HepG2 (cell line): ENCODE results near the gene CACNA1F. TPM values are rescaled to one million over a fixed set of nuclear protein-coding genes. Genes with fewer than 3 reads are reported as not detected.
A peak's percentile ranks its signal among the peaks of the same experiment; 100 is the strongest.

Source experiments
- ATM ChIP-seq: fragments of 450-650 bp; IDR thresholded peaks from 2 replicates; pipeline ENCODE4 v1.7.1; 2017; ENCODE audit warnings: mild to moderate bottlenecking, borderline replicate concordance
- ERF ChIP-seq: IDR thresholded peaks from 2 replicates; pipeline ENCODE4 v1.6.1; 2018; ENCODE audit warnings: missing biosample characterization, missing genetic modification reagents
- MBD4 ChIP-seq: IDR thresholded peaks from 2 replicates; pipeline ENCODE4 v1.6.1; 2012; ENCODE audit warnings: low read length, inconsistent platforms, borderline replicate concordance
- RBFOX2 ChIP-seq: fragments of 200-400 bp; formaldehyde crosslinking; IDR thresholded peaks from 2 replicates; pipeline ENCODE4 v1.6.1; 2017; ENCODE audit warnings: low read depth, mild to moderate bottlenecking, low read length
- SMAD9 ChIP-seq: sonication (generic); formaldehyde crosslinking; IDR thresholded peaks from 2 replicates; pipeline ENCODE4 v1.5.1; 2020; ENCODE audit warnings: mild to moderate bottlenecking, missing genetic modification reagents
- TEAD3 ChIP-seq: optimal IDR thresholded peaks from 2 replicates; pipeline ENCODE3; 2016; ENCODE audit warnings: borderline replicate concordance
- TOE1 ChIP-seq: sonication (generic); formaldehyde crosslinking; IDR thresholded peaks from 2 replicates; pipeline ENCODE4 v1.4.0; 2020; ENCODE audit warnings: mild to moderate bottlenecking, missing genetic modification reagents
- ZBTB8A ChIP-seq: sonication (generic); formaldehyde crosslinking; IDR thresholded peaks from 2 replicates; pipeline ENCODE4 v1.4.0; 2020; ENCODE audit warnings: mild to moderate bottlenecking, low read depth, missing genetic modification reagents, borderline replicate concordance
- ZNF577 ChIP-seq: sonication (generic); formaldehyde crosslinking; IDR thresholded peaks from 2 replicates; pipeline ENCODE4 v1.4.0; 2020; ENCODE audit warnings: mild to moderate bottlenecking, low read depth, missing genetic modification reagents, borderline replicate concordance
- ZSCAN29 ChIP-seq: sonication (generic); formaldehyde crosslinking; conservative IDR thresholded peaks from 2 replicates; pipeline ENCODE4 v1.4.0; 2020; ENCODE audit warnings: mild to moderate bottlenecking, missing genetic modification reagents
- polyA plus RNA-seq, 8 experiments: library from polyadenylated mRNA; depleted of rRNA in 3 of 8; stranded (reverse) in 7 of 8; unstranded in 1 of 8; fragments of >200 nt; fragmentation: Illumina TruSeq in 4 of 8; extraction: Trizol in 4 of 8; gene quantifications; 2 replicates each; pipeline versions ENCODE4 v1.2.1 to v1.2.3, GENCODE V29; 2011 to 2016; ENCODE audit warnings: low read depth in 4 of 8, missing spikeins in 1 of 8, mixed read lengths in 1 of 8; ENCODE audit not compliant: insufficient read depth in 1 of 8
- total RNA-seq, 5 experiments: library from RNA; depleted of rRNA; stranded (reverse); fragments of >200 nt; fragmentation: Illumina TruSeq; extraction: Trizol; gene quantifications; 2 replicates each; pipeline ENCODE4 v1.2.3, GENCODE V29; 2016; ENCODE audit warnings: low read depth in 1 of 5
- TF ChIP-seq, protein P1 (sequence below): sonication (generic); formaldehyde crosslinking; IDR thresholded peaks from 2 replicates; pipeline ENCODE4 v1.4.0; 2020; ENCODE audit warnings: mild to moderate bottlenecking, missing genetic modification reagents
- TF ChIP-seq, protein P2 (sequence below), 2 experiments: sonication (generic) in 1 of 2; formaldehyde crosslinking in 1 of 2; IDR thresholded peaks; 2 replicates each; pipeline versions ENCODE4 v1.5.1 to v1.6.1; 2011 to 2020; ENCODE audit warnings: borderline replicate concordance in 1 of 2, low read depth in 1 of 2, low read length in 1 of 2, mild to moderate bottlenecking in 1 of 2, missing genetic modification reagents in 1 of 2, moderate library complexity in 1 of 2
- TF ChIP-seq, protein P3 (sequence below): sonication (generic); formaldehyde crosslinking; conservative IDR thresholded peaks from 2 replicates; pipeline ENCODE4 v1.8.0; 2022; ENCODE audit warnings: low read depth, missing genetic modification reagents

Gene CACNA1F
- total and polyA plus RNA-seq, 2 of the 13 experiments (the other 11 are each of a cell fraction or from before 2014, with no cell fraction given) = 0.03 TPM; not detected in 1

DNA sequence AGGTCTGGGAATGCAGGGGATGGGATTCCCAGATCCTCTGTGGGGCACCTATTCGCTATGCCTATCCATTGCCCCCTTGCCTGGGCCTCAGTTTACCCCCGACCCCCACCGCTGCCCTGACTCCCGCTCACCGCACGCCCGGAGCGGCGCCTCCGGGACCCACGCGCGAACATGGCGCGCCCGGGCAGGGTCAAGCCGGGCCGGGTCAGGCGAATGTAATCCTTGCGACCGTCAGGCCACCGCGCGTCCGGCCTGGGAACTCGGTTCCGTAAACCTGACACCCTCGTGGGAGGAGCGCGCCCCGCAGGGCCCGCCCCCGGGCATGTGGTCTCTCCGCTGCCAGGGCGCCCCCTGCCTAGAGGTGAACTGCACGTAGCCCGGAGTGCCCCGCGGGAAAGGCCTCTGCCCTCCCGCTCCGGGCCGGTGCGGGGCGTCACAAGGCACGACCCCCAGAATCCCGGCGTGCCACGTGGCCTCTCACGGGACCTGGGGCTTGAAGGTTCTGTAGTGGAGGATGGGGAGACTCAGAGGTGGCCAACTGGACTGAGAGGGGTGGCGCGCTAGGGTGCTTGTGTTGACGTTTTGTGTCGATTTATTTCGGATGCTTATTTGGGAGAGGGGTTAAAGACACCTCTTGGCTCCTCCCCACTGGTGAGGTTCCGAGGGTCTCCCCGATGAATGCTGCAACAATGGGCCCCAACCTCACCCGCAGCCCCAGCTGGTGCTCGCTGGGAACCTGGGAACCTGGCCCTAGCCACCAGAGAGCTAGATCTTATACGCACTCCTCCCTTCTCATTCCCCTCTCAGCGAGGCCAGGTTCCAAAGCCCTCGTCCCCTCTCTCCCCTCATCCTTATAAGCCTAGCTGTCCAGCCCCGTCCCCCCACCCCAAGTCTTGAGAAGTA is 46.8 kb downstream of the CACNA1F start, which contains the start of gene PRICKLE3 (continued):
- TF ChIP-seq, protein P1, sequence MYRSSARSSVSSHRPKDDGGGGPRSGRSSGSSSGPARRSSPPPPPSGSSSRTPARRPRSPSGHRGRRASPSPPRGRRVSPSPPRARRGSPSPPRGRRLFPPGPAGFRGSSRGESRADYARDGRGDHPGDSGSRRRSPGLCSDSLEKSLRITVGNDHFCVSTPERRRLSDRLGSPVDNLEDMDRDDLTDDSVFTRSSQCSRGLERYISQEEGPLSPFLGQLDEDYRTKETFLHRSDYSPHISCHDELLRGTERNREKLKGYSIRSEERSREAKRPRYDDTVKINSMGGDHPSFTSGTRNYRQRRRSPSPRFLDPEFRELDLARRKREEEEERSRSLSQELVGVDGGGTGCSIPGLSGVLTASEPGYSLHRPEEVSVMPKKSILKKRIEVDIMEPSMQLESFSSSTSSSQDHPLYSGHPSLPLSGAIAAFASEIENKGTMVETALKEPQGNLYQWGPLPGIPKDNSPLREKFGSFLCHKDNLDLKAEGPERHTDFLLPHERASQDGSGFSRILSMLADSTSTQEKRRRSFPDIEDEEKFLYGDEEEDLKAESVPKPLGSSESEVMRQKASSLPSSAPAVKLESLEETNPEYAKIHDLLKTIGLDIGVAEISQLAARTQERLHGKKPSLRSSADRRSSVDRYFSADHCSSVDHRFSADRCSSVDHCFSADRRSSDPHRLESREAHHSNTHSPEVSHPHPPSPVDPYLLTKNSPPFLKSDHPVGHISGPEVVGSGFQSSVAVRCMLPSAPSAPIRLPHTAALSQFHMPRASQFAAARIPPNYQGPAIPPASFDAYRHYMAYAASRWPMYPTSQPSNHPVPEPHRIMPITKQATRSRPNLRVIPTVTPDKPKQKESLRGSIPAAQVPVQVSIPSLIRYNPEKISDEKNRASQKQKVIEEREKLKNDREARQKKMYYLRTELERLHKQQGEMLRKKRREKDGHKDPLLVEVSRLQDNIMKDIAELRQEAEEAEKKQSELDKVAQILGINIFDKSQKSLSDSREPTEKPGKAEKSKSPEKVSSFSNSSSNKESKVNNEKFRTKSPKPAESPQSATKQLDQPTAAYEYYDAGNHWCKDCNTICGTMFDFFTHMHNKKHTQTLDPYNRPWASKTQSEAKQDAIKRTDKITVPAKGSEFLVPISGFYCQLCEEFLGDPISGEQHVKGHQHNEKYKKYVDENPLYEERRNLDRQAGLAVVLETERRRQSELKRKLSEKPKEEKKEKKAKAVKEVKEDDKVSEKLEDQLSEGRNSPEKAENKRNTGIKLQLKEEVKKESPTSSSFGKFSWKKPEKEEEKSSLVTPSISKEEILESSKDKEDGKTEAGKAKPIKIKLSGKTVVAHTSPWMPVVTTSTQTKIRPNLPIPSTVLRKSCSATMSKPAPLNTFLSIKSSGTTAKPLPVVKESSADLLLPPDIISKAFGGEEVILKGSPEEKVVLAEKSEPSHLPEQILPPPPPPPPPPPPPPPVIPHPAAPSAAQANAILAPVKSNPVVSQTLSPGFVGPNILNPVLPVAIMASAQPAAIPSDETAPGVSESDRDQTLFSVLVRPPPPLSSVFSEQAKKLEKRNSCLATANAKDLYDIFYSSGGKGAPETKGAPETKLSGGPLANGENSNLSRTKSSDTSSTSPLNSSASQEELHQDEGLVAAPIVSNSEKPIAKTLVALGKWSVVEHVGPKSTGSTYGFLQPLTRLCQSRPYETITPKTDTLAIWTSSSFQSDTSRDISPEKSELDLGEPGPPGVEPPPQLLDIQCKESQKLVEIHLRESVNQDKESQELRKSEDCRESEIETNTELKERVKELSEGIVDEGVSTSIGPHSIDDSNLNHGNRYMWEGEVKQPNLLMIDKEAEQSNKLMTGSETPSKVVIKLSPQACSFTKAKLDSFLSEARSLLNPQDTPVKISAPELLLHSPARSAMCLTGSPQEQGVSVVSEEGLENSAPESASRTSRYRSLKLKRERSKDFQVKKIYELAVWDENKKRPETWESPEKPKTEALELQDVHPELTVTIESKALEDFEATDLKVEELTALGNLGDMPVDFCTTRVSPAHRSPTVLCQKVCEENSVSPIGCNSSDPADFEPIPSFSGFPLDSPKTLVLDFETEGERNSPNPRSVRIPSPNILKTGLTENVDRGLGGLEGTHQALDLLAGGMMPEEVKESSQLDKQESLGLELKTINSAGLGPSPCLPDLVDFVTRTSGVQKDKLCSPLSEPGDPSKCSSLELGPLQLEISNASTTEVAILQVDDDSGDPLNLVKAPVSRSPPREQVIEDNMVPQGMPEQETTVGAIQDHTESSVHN (CRISPR knock-in tag) = no peak
- TF ChIP-seq SMAD9 (CRISPR knock-in tag) = no peak
- TF ChIP-seq ZSCAN29 (CRISPR knock-in tag) = no peak
- TF ChIP-seq, protein P2, sequence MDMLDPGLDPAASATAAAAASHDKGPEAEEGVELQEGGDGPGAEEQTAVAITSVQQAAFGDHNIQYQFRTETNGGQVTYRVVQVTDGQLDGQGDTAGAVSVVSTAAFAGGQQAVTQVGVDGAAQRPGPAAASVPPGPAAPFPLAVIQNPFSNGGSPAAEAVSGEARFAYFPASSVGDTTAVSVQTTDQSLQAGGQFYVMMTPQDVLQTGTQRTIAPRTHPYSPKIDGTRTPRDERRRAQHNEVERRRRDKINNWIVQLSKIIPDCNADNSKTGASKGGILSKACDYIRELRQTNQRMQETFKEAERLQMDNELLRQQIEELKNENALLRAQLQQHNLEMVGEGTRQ (IDR thresholded peaks at IDR 0.05; ENCODE audit: low read depth, low read length) = no peak
- TF ChIP-seq, protein P2 (CRISPR knock-in tag; IDR thresholded peaks at IDR 0.05; ENCODE audit: borderline replicate concordance) = peak; percentile 49; the same call in 1 of the 2 replicates
- TF ChIP-seq, protein P3, sequence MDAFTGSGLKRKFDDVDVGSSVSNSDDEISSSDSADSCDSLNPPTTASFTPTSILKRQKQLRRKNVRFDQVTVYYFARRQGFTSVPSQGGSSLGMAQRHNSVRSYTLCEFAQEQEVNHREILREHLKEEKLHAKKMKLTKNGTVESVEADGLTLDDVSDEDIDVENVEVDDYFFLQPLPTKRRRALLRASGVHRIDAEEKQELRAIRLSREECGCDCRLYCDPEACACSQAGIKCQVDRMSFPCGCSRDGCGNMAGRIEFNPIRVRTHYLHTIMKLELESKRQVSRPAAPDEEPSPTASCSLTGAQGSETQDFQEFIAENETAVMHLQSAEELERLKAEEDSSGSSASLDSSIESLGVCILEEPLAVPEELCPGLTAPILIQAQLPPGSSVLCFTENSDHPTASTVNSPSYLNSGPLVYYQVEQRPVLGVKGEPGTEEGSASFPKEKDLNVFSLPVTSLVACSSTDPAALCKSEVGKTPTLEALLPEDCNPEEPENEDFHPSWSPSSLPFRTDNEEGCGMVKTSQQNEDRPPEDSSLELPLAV = no peak
- no peak for TF ChIP-seq ATM
- no peak for TF ChIP-seq TEAD3 (CRISPR knock-in tag)
- TF ChIP-seq ERF = 0 out of 2 replicates have a peak, but pooled peaks have one; percentile 62
- no peak for TF ChIP-seq MBD4
- TF ChIP-seq RBFOX2 = peak; percentile 85
- TF ChIP-seq ZNF577 (CRISPR knock-in tag) = no peak
- no peak for TF ChIP-seq TOE1 (CRISPR knock-in tag)
- TF ChIP-seq ZBTB8A (CRISPR knock-in tag) = no peak
